ENCODE data around the gene LYPD1. TPM values are rescaled to one million over a fixed set of nuclear protein-coding genes. Genes with fewer than 3 reads are reported as not detected.

The LYPD1 gene
- total RNA-seq, 1 donor from 2014 or later = not detected

GRCh38 chr2:132662732-132663131, 7.3 kb downstream of the LYPD1 start:
- peaks cover 1% of the 10 kb centered on the region for H3K27me3 Mint-ChIP-seq (ENCODE audit: low read depth)
- no peaks in the 10 kb centered on the region for H3K9me3 Mint-ChIP-seq
- no peak overlapping the region for H3K27ac Mint-ChIP-seq
- no peak overlapping the region for H3K4me3 Mint-ChIP-seq (ENCODE audit: low read depth)
- DNase-seq (ENCODE audit: low spot score) = no peak
- H3K4me1 Mint-ChIP-seq (ENCODE audit: low read depth) = no peaks in the 10 kb centered on the region
- intact Hi-C loops (cut with micrococcal nuclease) = no loop called here
- no peaks in the 10 kb centered on the region for H3K36me3 Mint-ChIP-seq (ENCODE audit: low read depth)

GRCh38 chr2:132659331-132659730, 10.7 kb downstream of the LYPD1 start:
- H3K4me3 Mint-ChIP-seq (ENCODE audit: low read depth) = no peak overlapping the region
- H3K9me3 Mint-ChIP-seq = no peaks in the 10 kb centered on the region
- H3K27ac Mint-ChIP-seq = no peak overlapping the region
- H3K27me3 Mint-ChIP-seq (ENCODE audit: low read depth) = no peaks in the 10 kb centered on the region
- H3K4me1 Mint-ChIP-seq (ENCODE audit: low read depth) = no peaks in the 10 kb centered on the region
- intact Hi-C loops (cut with micrococcal nuclease) = no loop called here
- DNase-seq (ENCODE audit: low spot score) = no peak
- H3K36me3 Mint-ChIP-seq (ENCODE audit: low read depth) = no peaks in the 10 kb centered on the region

GRCh38 chr2:132656266-132656975, 13.6 kb downstream of the LYPD1 start:
- Mint-ChIP-seq H3K4me1 (ENCODE audit: low read depth) (no peaks in the 10 kb centered on the region), H3K27ac (no peak overlapping the region), H3K27me3 (ENCODE audit: low read depth) (no peaks in the 10 kb centered on the region), H3K4me3 (ENCODE audit: low read depth) (no peak overlapping the region), H3K36me3 (ENCODE audit: low read depth) (no peaks in the 10 kb centered on the region), H3K9me3 (no peaks in the 10 kb centered on the region)
- intact Hi-C loops (cut with micrococcal nuclease) = no loop called here
- no peak for DNase-seq (ENCODE audit: low spot score)

GRCh38 chr2:132654968-132655367, 15.0 kb downstream of the LYPD1 start:
- Mint-ChIP-seq H3K4me3 (ENCODE audit: low read depth) (no peak overlapping the region), H3K4me1 (ENCODE audit: low read depth) (no peaks in the 10 kb centered on the region), H3K27ac (no peak overlapping the region), H3K27me3 (ENCODE audit: low read depth) (no peaks in the 10 kb centered on the region), H3K9me3 (no peaks in the 10 kb centered on the region), H3K36me3 (ENCODE audit: low read depth) (no peaks in the 10 kb centered on the region)
- intact Hi-C loops (cut with micrococcal nuclease) = no loop called here
- DNase-seq (ENCODE audit: low spot score) = no peak

GRCh38 chr2:132654335-132654734, 15.7 kb downstream of the LYPD1 start:
- DNase-seq (ENCODE audit: low spot score) = no peak
- no peaks in the 10 kb centered on the region for H3K4me1 Mint-ChIP-seq (ENCODE audit: low read depth)
- H3K9me3 Mint-ChIP-seq = no peaks in the 10 kb centered on the region
- intact Hi-C loops (cut with micrococcal nuclease) = no loop called here
- H3K36me3 Mint-ChIP-seq (ENCODE audit: low read depth) = no peaks in the 10 kb centered on the region
- no peak overlapping the region for H3K27ac Mint-ChIP-seq
- H3K4me3 Mint-ChIP-seq (ENCODE audit: low read depth) = no peak overlapping the region
- no peaks in the 10 kb centered on the region for H3K27me3 Mint-ChIP-seq (ENCODE audit: low read depth)

GRCh38 chr2:132652474-132652873, 17.5 kb downstream of the LYPD1 start:
- Mint-ChIP-seq H3K27ac (no peak overlapping the region), H3K4me1 (ENCODE audit: low read depth) (no peaks in the 10 kb centered on the region), H3K4me3 (ENCODE audit: low read depth) (no peak overlapping the region), H3K9me3 (no peaks in the 10 kb centered on the region), H3K27me3 (ENCODE audit: low read depth) (no peaks in the 10 kb centered on the region), H3K36me3 (ENCODE audit: low read depth) (no peaks in the 10 kb centered on the region)
- intact Hi-C loops (cut with micrococcal nuclease) = no loop called here
- DNase-seq (ENCODE audit: low spot score) = no peak

GRCh38 chr2:132651115-132652045, 18.6 kb downstream of the LYPD1 start:
- H3K27me3 Mint-ChIP-seq (ENCODE audit: low read depth) = no peaks in the 10 kb centered on the region

GRCh38 chr2:132646540-132647108, 23.4 kb downstream of the LYPD1 start:
- intact Hi-C loops (cut with micrococcal nuclease) = no loop called here
- Mint-ChIP-seq H3K4me3 (ENCODE audit: low read depth) (no peak overlapping the region), H3K27me3 (ENCODE audit: low read depth) (no peaks in the 10 kb centered on the region)

More at GRCh38 chr2:132651115-132652045, 18.6 kb downstream of the LYPD1 start:
- intact Hi-C loops (cut with micrococcal nuclease) = no loop called here
- Mint-ChIP-seq H3K27ac (no peak overlapping the region), H3K9me3 (no peaks in the 10 kb centered on the region), H3K4me1 (ENCODE audit: low read depth) (no peaks in the 10 kb centered on the region), H3K36me3 (ENCODE audit: low read depth) (no peaks in the 10 kb centered on the region), H3K4me3 (ENCODE audit: low read depth) (no peak overlapping the region)
- no peak for DNase-seq (ENCODE audit: low spot score)

GRCh38 chr2:132645722-132646539, 24.1 kb downstream of the LYPD1 start:
- no peak for DNase-seq (ENCODE audit: low spot score)
- intact Hi-C loops (cut with micrococcal nuclease) = no loop called here
- Mint-ChIP-seq H3K36me3 (ENCODE audit: low read depth) (no peaks in the 10 kb centered on the region), H3K27ac (no peak overlapping the region), H3K4me3 (ENCODE audit: low read depth) (no peak overlapping the region), H3K27me3 (ENCODE audit: low read depth) (no peaks in the 10 kb centered on the region), H3K4me1 (ENCODE audit: low read depth) (no peaks in the 10 kb centered on the region), H3K9me3 (no peaks in the 10 kb centered on the region)

More at GRCh38 chr2:132646540-132647108, 23.4 kb downstream of the LYPD1 start:
- H3K27ac Mint-ChIP-seq = no peak overlapping the region
- DNase-seq (ENCODE audit: low spot score) = no peak
- H3K36me3 Mint-ChIP-seq (ENCODE audit: low read depth) = no peaks in the 10 kb centered on the region
- no peaks in the 10 kb centered on the region for H3K4me1 Mint-ChIP-seq (ENCODE audit: low read depth)
- no peaks in the 10 kb centered on the region for H3K9me3 Mint-ChIP-seq

GRCh38 chr2:132645176-132645575, 24.8 kb downstream of the LYPD1 start:
- intact Hi-C loops (cut with micrococcal nuclease) = no loop called here
- Mint-ChIP-seq H3K27me3 (ENCODE audit: low read depth) (no peaks in the 10 kb centered on the region), H3K9me3 (no peaks in the 10 kb centered on the region)

GRCh38 chr2:132642415-132642814, 27.6 kb downstream of the LYPD1 start:
- H3K4me3 Mint-ChIP-seq (ENCODE audit: low read depth) = no peak overlapping the region
- H3K4me1 Mint-ChIP-seq (ENCODE audit: low read depth) = no peaks in the 10 kb centered on the region
- no peak overlapping the region for H3K27ac Mint-ChIP-seq
- no peaks in the 10 kb centered on the region for H3K9me3 Mint-ChIP-seq
- no peaks in the 10 kb centered on the region for H3K36me3 Mint-ChIP-seq (ENCODE audit: low read depth)
- no peak for DNase-seq (ENCODE audit: low spot score)
- H3K27me3 Mint-ChIP-seq (ENCODE audit: low read depth) = no peaks in the 10 kb centered on the region
- intact Hi-C loops (cut with micrococcal nuclease) = no loop called here

More at GRCh38 chr2:132645176-132645575, 24.8 kb downstream of the LYPD1 start:
- H3K36me3 Mint-ChIP-seq (ENCODE audit: low read depth) = no peaks in the 10 kb centered on the region
- no peak overlapping the region for H3K4me3 Mint-ChIP-seq (ENCODE audit: low read depth)
- no peak overlapping the region for H3K27ac Mint-ChIP-seq
- no peaks in the 10 kb centered on the region for H3K4me1 Mint-ChIP-seq (ENCODE audit: low read depth)
- no peak for DNase-seq (ENCODE audit: low spot score)

GRCh38 chr2:132641819-132642218, 28.2 kb downstream of the LYPD1 start:
- intact Hi-C loops (cut with micrococcal nuclease) = no loop called here
- DNase-seq (ENCODE audit: low spot score) = no peak
- Mint-ChIP-seq H3K4me1 (ENCODE audit: low read depth) (no peaks in the 10 kb centered on the region), H3K9me3 (no peaks in the 10 kb centered on the region), H3K27me3 (ENCODE audit: low read depth) (no peaks in the 10 kb centered on the region), H3K4me3 (ENCODE audit: low read depth) (no peak overlapping the region), H3K36me3 (ENCODE audit: low read depth) (no peaks in the 10 kb centered on the region), H3K27ac (no peak overlapping the region)
